ENCODE measurements around the gene ITGA5.

ITGA5 gene

DNA sequence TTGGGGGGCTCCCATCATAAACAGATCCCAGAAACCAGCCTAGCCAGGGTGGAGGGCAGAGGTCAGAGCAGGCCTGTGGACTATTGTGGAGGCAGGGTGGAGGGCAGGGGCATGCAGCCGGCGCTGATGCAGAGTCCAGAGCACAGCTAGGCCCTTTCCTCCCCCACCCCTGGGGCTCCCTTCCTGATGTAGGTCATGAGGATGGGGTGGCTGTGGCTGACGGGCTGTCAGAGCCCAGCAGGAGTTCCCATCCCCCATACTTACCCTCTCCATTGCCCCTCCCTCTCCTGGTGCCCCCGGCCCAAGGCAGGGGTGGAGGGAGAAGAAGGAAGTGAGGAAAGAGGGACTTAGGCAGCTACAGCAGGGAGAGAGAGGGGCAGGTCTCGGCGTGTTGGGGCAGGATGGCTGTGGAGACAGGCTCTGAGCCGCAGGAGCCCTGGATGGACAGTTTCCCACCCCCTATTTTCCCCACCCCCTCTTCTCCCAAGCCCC is 28.8 kb downstream of the ITGA5 start:
- no peak for DNase-seq (ENCODE audit: extremely low read depth in 1 of 2, low read depth in 1 of 2)

DNA sequence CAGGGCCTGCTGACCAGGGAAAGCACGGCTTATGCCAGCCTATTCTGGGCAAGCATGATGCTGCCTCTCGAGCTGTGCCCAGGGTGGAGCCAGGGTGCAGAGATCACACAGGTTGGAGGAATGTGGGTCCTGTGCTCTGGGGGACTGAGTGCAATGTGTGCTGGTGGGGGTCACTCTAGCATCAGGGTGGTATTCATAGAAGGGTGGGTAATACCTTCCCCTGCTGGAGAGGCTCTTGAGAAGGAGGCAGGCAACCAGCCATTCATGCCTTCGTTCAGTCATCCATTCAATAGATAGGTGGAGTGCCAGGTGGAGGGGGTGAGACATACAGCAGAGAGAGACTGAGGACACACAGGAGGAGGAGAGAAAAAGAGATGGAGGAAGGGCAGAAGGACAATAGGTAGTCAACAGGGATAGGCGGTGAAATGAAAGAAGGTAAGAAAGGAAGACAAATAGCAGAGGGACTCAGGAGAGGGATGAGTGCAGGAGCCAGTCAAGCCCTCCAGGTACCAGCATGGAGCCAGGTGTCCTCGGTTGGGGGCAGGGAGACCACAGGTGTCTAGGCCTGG is 29.4 kb downstream of the ITGA5 start:
- no peak for DNase-seq (ENCODE audit: extremely low read depth in 1 of 2, low read depth in 1 of 2)

GRCh38 chr12:54389134-54389508 is 29.9 kb downstream of the ITGA5 start:
- no peak for DNase-seq (ENCODE audit: extremely low read depth in 1 of 2, low read depth in 1 of 2)

DNA sequence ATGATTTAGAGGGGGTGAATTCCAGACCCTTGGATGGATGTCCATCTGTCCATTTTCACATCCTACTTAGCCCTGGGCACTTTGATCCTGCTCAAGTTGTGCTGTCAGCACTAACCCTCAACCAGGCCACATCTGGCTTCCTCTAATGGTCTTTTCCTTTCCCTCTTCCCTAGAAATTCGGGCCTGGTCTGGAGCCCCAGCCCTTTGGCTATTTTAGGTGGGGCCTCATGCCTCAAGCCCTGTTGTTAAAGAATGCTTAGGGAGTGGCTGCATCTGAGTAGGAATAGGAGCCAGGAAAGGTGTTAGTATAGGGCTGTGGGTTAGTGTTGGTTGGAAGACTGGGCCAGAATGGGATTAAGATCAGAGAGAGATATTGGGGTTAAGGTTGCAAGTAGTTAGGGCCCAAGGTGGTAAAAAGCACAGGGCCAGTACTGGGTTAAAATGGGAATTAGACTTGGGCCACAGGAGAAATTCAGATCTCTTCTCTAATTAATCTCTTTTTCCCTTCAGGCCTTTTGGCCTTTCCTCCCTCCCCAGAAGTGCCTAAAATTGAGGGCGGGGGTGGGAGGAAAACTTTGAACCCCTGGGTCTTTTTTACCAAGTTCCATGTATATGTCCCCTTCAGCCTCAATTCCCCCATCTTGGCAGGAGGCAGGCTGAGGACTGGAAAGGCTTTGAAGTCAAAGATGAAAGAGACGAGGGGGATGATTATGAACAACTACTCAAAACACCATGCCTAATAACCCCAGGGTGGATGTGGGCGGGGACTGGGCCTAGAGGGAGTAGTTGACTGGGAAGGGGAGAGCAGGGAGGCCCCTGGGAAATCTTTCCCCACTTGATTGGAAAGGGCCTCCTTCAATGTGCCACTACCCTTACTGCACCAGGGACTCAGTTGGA is 30.6 kb downstream of the ITGA5 start:
- DNase-seq (ENCODE audit: extremely low read depth in 1 of 2, low read depth in 1 of 2), result no peak

DNA sequence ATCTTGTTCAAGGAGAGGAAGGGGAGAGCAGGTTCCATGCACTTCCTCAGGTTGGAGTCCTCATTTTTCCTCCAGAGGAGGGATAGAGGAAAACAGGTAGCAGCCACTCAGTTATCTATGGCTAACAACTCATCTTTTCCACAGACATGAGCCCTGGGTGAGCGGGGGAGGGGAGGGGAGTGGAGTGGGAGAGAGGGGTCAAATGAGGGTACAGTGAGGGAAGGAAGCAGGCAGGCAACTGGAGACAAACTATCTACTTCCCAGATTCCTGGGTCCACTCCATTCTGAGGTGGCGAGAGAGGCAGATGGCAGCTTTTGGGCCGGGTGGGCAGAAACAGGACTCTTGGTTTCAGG is 32.0 kb downstream of the ITGA5 start:
- no peak for DNase-seq (ENCODE audit: extremely low read depth in 1 of 2, low read depth in 1 of 2)

DNA sequence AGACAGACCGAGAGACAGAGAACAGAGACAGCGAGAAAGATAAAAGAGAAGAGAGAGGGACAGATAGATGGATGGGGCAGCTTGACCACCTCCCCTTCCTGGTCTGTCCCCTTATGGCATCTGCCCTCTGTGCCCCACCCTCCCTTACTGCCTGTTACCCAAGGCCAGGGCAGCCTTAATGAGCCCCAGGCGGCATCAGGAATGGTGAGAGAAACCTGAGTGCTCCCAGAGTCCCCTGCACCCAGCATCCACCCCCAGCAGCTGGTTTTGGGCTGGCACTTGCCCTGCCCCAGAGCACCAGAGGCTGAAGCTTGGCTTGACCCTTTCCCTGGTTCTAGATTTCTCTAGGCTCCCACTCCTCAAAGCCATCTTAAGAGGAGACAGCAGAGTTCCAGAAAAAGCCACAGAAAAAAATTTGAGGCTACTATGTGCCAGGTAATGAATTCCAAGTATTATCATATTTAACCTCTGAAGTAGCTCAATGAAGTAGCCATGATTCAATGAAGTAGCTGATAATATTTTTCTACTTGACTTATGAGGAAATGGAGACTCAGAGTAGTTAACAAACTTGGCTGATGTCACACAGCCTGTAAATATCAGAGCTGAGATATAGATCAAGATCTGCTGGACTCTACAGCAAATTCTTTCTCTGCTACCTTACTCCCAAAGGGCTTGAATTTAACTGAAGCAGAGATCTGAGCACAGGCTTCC is 32.5 kb downstream of the ITGA5 start:
- DNase-seq (ENCODE audit: extremely low read depth in 1 of 2, low read depth in 1 of 2), result no peak

GRCh38 chr12:54385251-54385914 is 33.7 kb downstream of the ITGA5 start:
- DNase-seq (ENCODE audit: extremely low read depth in 1 of 2, low read depth in 1 of 2), result no peak

DNA sequence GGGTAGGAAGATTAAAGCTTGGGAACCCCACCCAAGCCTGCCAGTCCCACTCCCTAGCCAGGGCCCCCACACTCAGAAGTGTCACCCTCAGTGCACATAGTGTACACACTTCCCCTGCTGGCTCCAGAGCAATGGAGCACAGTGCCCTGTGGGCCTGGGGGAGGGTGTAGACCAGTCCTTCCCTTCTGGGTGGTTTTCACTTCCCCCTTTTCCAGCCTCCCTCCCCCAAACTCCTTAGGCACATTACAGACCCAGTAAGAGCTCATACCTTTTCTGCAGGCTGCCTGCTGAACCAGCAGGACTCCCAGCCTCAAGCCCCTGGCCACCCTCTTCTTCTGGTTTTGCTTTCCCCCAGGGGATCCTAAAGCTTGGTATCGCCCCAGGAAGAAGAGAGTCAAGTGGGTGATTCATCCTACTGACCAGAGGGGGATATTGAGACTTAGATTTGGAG is 34.5 kb downstream of the ITGA5 start, which contains the start of gene ZNF385A:
Gene ZNF385A (minus strand): TSS at position 143 of the 451 bp plus-strand sequence. CDS start 219 bp downstream, outside the sequence.
- DNase-seq (ENCODE audit: extremely low read depth in 1 of 2, low read depth in 1 of 2), result no peak

- peak in 1 of 2 donors; percentile 47 for DNase-seq (ENCODE audit: extremely low read depth in 1 of 2, low read depth in 1 of 2)
These were observed 35.9 kb downstream of the ITGA5 start for GRCh38 chr12:54383041-54383609.

DNA sequence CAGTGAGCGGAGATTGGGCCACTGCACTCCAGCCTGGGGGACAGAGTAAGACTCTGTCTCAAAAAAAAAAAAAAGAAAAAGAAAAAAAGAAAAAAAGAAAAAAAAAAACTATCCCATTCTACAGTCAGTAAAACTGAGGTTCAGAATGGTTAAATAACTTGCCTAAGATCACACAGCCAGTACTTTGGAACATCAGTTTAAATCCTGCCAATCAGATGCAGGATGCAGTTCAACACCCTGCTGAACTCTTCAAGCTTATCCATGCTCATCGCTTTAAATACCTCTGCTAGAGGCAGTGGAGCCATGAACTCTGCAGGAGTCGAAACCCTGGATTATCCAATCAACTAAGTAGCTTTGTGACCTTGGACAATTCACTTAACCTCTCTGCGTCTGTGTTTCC is 37.9 kb downstream of the ITGA5 start:
- DNase-seq (ENCODE audit: extremely low read depth in 1 of 2, low read depth in 1 of 2), result no peak

GRCh38 chr12:54379398-54380201 is 39.5 kb downstream of the ITGA5 start:
- peak; percentile 77 to 79 for DNase-seq (ENCODE audit: extremely low read depth in 1 of 2, low read depth in 1 of 2)

- no peak for DNase-seq (ENCODE audit: extremely low read depth in 1 of 2, low read depth in 1 of 2)
These were observed 40.2 kb downstream of the ITGA5 start for GRCh38 chr12:54378796-54379397.

- no peak for DNase-seq (ENCODE audit: extremely low read depth in 1 of 2, low read depth in 1 of 2)
These were observed 41.1 kb downstream of the ITGA5 start for GRCh38 chr12:54377797-54378515.

- no peak for DNase-seq (ENCODE audit: extremely low read depth in 1 of 2, low read depth in 1 of 2)
These were observed 42.1 kb downstream of the ITGA5 start for GRCh38 chr12:54377007-54377406.

GRCh38 chr12:54376596-54376995 is 42.5 kb downstream of the ITGA5 start:
- no peak for DNase-seq (ENCODE audit: extremely low read depth in 1 of 2, low read depth in 1 of 2)

DNA sequence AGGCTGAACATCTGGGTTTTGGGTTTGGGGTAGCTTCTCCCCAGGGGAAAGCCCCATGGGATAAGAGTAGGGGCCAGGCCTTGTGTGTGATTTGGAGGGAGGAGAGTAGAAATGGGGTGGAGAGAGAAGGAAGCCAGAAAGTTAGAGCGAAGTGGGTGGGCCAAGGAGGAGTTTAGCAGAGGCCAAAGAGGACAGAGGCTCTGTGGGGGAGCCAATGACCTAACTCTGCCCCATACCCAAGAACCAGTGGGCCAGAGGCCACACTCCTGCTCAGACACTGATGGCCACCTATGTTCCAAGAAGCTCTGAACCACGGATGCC is 43.8 kb downstream of the ITGA5 start:
- DNase-seq (ENCODE audit: extremely low read depth in 1 of 2, low read depth in 1 of 2), result no peak

- no peak for DNase-seq (ENCODE audit: extremely low read depth in 1 of 2, low read depth in 1 of 2)
These were observed 44.4 kb downstream of the ITGA5 start for GRCh38 chr12:54374562-54375258.

Measured in stimulated activated CD8-positive, alpha-beta memory T cell treated with anti-CD3 and anti-CD28 coated beads, Interleukin-7, amount 100 ng/mL, for 48 hours (primary cell).